MCF 10A (cell line): ENCODE measurements around the gene SARDH. TPM values are rescaled to one million over a fixed set of nuclear protein-coding genes. Genes with fewer than 3 reads are reported as not detected.

ENCODE experiments used
- BruUV-seq: library from RNA; stranded (reverse); fragments of 400-500 nt; replicated peaks from 2 replicates; lab custom pipeline; 2021; lab: Mats Ljungman, UMichigan
- CTCF ChIA-PET: fragments of 300-600 bp; sonication (Branson Sonifier 250); formaldehyde crosslinking; extraction: SDS; loops from one replicate; lab custom pipeline; 2021; ENCODE audit warnings: antibody characterized with exemption, inconsistent platforms; lab: Yijun Ruan, JAX
- POLR2A ChIA-PET: fragments of 300-600, 350-650 bp; sonication (Branson Sonifier 250); formaldehyde crosslinking; extraction: SDS; loops from one replicate; lab custom pipeline; 2020; ENCODE audit warnings: antibody characterized with exemption, inconsistent platforms; lab: Yijun Ruan, JAX
- DNase-seq: peaks from one replicate; pipeline ENCODE4 v3.0.0-alpha.2; 2018; ENCODE audit not compliant: unreplicated experiment
- H3K27ac Mint-ChIP-seq: one replicate; pipeline ENCODE4 v1.8.0; 2022; ENCODE audit warnings: mild to moderate bottlenecking, low read depth, mixed read lengths; ENCODE audit not compliant: unreplicated experiment
- H3K27me3 Mint-ChIP-seq: one replicate; pipeline ENCODE4 v1.8.0; 2022; ENCODE audit warnings: mixed read lengths; ENCODE audit not compliant: insufficient read depth, unreplicated experiment
- H3K36me3 Mint-ChIP-seq: one replicate; pipeline ENCODE4 v1.8.0; 2022; ENCODE audit warnings: mild to moderate bottlenecking, moderate library complexity, mixed read lengths; ENCODE audit not compliant: insufficient read depth, unreplicated experiment
- H3K4me1 Mint-ChIP-seq: one replicate; pipeline ENCODE4 v1.8.0; 2022; ENCODE audit warnings: mixed read lengths; ENCODE audit not compliant: insufficient read depth, unreplicated experiment
- H3K4me3 Mint-ChIP-seq: one replicate; pipeline ENCODE4 v1.8.0; 2022; ENCODE audit warnings: mild to moderate bottlenecking, moderate library complexity, mixed read lengths; ENCODE audit not compliant: unreplicated experiment
- H3K9me3 Mint-ChIP-seq: one replicate; pipeline ENCODE4 v1.8.0; 2022; ENCODE audit warnings: mixed read lengths; ENCODE audit not compliant: unreplicated experiment
- intact Hi-C: fragments of 100-400 bp; cut with micrococcal nuclease; formaldehyde crosslinking; loops from 2 replicates; pipeline ENCODE4 v1.14.1; 2022
- total RNA-seq: library from RNA; stranded (reverse); gene quantifications from 2 replicates; pipeline ENCODE4 v1.2.3, GENCODE V29; 2022
- TF ChIP-seq, protein P1 (sequence below): fragments of 200-600 bp; IDR thresholded peaks from one replicate; pipeline ENCODE4 v1.8.0; 2022; ENCODE audit warnings: antibody characterized with exemption, mild to moderate bottlenecking; ENCODE audit not compliant: unreplicated experiment

SARDH gene
- total RNA-seq, 1 experiment from 2014 or later = not detected

DNA sequence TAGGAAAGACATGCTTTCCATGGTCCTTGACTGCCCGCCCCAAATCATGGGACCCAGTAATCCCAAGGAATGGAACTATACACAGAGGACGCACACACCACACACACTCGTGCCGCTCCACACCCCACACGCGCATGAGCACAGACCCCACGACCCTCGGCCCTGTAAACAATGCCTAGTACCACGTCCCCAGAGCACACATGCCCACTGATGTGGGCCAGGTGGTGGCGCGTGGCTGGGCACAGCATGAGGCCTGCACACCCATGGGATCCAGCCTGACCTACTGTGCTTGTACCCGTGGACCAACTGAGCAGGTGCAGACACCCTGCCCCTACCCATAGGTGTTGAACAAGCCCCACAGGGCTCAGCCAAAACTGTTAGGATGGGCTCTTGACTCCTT, 101.2 kb downstream of the SARDH start:
- no TSS peak for BruUV-seq
- no peaks in the 10 kb centered on the region for H3K36me3 Mint-ChIP-seq
- H3K9me3 Mint-ChIP-seq = no peaks in the 10 kb centered on the region
- H3K4me1 Mint-ChIP-seq = no peaks in the 10 kb centered on the region
- intact Hi-C loops = no loop called here
- H3K4me3 Mint-ChIP-seq = no peak overlapping the region
- POLR2A ChIA-PET = no interaction called here
- H3K27me3 Mint-ChIP-seq = peaks cover 52% of the 10 kb centered on the region
- no peak for DNase-seq
- no peak overlapping the region for H3K27ac Mint-ChIP-seq
- TF ChIP-seq, protein P1, sequence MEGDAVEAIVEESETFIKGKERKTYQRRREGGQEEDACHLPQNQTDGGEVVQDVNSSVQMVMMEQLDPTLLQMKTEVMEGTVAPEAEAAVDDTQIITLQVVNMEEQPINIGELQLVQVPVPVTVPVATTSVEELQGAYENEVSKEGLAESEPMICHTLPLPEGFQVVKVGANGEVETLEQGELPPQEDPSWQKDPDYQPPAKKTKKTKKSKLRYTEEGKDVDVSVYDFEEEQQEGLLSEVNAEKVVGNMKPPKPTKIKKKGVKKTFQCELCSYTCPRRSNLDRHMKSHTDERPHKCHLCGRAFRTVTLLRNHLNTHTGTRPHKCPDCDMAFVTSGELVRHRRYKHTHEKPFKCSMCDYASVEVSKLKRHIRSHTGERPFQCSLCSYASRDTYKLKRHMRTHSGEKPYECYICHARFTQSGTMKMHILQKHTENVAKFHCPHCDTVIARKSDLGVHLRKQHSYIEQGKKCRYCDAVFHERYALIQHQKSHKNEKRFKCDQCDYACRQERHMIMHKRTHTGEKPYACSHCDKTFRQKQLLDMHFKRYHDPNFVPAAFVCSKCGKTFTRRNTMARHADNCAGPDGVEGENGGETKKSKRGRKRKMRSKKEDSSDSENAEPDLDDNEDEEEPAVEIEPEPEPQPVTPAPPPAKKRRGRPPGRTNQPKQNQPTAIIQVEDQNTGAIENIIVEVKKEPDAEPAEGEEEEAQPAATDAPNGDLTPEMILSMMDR = no peak
- CTCF ChIA-PET = no interaction called here

DNA sequence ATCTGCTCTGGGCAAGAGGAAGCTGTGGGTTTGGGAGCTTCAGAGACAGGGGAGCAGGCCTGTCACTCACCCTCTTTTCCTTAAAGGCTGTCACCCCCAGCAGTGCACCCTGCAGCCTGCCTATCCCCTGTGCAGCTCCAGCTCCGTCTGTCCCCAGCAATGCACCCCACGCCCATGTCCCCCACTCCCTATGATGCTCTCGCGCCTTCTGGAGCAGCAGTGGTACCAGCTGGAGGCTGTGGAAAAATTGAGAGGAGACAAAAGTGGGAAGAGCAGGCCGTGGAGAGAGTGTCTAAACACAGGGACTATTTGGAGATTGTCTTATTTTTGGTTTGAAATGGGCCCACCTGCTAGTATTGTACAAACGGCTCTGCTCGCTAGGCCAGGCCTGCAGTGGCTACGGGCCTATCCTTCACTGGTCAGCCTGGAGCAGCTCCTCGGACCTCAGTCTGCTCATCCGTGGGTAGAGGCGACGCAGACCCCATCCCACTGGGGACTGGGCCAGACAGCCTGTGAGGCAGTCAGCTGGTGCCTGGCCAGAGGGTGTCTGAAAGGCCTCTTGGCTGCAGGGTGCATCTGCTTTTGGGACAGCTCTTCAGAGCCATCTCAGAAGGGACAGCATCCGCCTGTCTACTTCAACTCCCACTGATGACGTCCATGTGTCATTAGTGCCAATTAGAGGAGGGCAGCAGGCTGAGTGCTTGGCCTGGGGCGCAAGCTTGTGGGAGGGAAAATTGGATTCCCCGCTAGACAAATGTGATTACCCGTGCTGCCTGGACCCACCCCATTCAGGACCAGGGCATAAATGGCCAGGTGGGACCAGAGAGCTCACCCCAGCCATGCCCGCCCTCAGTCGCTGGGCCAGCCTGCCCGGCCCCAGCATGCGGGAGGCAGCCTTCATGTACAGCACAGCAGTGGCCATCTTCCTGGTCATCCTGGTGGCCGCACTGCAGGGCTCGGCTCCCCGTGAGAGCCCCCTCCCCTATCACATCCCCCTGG, 102.3 kb downstream of the SARDH start, which contains the start of gene DBH:
Gene DBH, plus strand, starts transcription at position 831 of the 999 bp plus-strand sequence. Its CDS starts 9 bp downstream, at position 840.
- H3K27ac Mint-ChIP-seq = no peak within 1 kb of the TSS
- peaks cover 41% of the 10 kb centered on the region for H3K27me3 Mint-ChIP-seq
- TF ChIP-seq, protein P1 = no peak
- intact Hi-C loops = no loop called here
- H3K36me3 Mint-ChIP-seq = no peaks in the 10 kb centered on the region
- DNase-seq = no peak
- no TSS peak for BruUV-seq
- H3K4me1 Mint-ChIP-seq = no peaks in the 10 kb centered on the region
- no peaks in the 10 kb centered on the region for H3K9me3 Mint-ChIP-seq
- POLR2A ChIA-PET = interaction anchor here (0.6 kb wide), 2 partner anchors 114 to 949 kb away, joined by 4 read pairs; no protein-coding TSS in a partner anchor
- no peak within 1 kb of the TSS for H3K4me3 Mint-ChIP-seq
- CTCF ChIA-PET = interaction anchor here (0.6 to 1.1 kb wide), 2 partner anchors 47 to 105 kb away, joined by 3 to 4 read pairs; no protein-coding TSS in a partner anchor

DNA sequence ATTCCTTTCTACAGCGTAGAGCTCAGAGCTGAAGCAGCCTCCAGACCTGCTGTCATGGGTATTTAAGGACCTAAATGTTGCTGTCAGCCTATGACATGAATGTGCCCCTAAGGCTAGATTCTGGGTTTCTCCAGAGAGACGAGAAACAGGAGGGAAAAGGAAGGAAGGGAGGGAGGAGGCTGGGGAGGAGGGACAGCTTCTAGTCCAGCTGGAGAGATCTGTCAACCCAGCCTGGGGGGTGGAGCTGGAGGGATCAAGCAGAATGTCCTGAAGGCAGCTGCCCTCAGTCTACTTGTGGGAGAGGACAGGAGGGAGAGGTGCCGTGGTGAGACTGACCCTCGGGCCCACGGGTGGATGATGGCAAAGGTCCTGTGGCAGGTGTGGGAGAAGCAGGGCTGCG, 103.1 kb downstream of the SARDH start:
- no peak for DNase-seq
- Mint-ChIP-seq H3K9me3 (no peaks in the 10 kb centered on the region), H3K27ac (no peak overlapping the region), H3K27me3 (peaks cover 34% of the 10 kb centered on the region), H3K36me3 (no peaks in the 10 kb centered on the region), H3K4me1 (no peaks in the 10 kb centered on the region), H3K4me3 (no peak overlapping the region)
- POLR2A ChIA-PET = no interaction called here
- CTCF ChIA-PET = interaction anchor here (0.6 to 1.3 kb wide), 3 partner anchors 47 to 107 kb away, joined by 3 to 4 read pairs (median 4); no protein-coding TSS in a partner anchor
- BruUV-seq = no TSS peak
- intact Hi-C loops = no loop called here
- TF ChIP-seq, protein P1 = no peak

DNA sequence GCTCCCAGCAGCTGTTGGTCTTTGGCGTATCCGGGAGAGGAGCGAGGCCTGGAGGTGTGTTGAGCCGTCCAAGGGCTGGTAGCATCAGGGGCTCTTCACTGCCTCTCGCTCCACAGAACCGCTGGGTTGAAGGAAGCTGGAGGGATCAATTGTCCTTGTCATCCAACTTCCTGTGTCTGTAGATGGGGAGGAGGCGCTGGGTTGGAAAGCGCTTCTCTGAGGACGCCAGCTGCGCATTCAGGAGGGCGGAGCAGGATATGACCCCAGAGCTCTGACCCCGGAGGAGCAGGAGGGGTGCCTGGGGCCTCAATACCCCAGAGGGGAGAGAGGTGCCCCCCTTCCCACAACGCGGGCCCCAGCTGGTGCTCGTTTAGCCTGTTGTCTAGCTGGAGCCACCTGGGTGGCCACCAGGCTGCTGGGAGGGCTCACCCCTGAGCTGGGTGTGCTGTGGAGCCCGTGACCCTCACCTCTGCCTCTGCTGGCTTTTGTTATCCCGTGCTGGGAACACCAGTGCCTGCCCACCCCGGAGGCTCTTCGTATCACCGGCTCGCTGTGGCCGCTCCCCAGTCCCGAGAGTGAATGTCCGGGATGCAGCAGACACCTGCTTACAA, 104.0 kb downstream of the SARDH start:
- Mint-ChIP-seq H3K9me3 (no peaks in the 10 kb centered on the region), H3K27me3 (peaks cover 25% of the 10 kb centered on the region), H3K4me1 (no peaks in the 10 kb centered on the region), H3K4me3 (no peak overlapping the region), H3K27ac (no peak overlapping the region), H3K36me3 (no peaks in the 10 kb centered on the region)
- ChIA-PET POLR2A (no interaction called here), CTCF (interaction anchor here (0.7 to 1.3 kb wide), 3 partner anchors 46 to 1133 kb away, joined by 3 to 4 read pairs (median 3); no protein-coding TSS in a partner anchor)
- BruUV-seq = no TSS peak
- TF ChIP-seq, protein P1 = no peak
- no peak for DNase-seq
- intact Hi-C loops = no loop called here
